K562 (cell line): ENCODE data around the gene MAP2. TPM values are rescaled to one million over a fixed set of nuclear protein-coding genes. Genes with fewer than 3 reads are reported as not detected.

Source experiments
- ATAC-seq: fragments of 200-7000 bp; cut with Tn5 transposase; 3 replicates; pipeline ENCODE4 v1.9.1; 2020; ENCODE audit warnings: moderate library complexity
- BruUV-seq: library from RNA; stranded (reverse); fragments of 400-500 nt; replicated peaks from 2 replicates; lab custom pipeline; 2021; lab: Mats Ljungman, UMichigan
- CTCF ChIA-PET: fragments of 300-600 bp; formaldehyde crosslinking; extraction: SDS; loops from one replicate; lab custom pipeline; 2021; ENCODE audit warnings: low intra/inter-chr PET ratio; lab: Yijun Ruan, JAX
- POLR2A ChIA-PET: fragments of 300-600, 350-650 bp; sonication (Branson Sonifier 250); formaldehyde crosslinking; extraction: SDS; loops from one replicate; lab custom pipeline; 2021; ENCODE audit warnings: antibody characterized with exemption, inconsistent platforms; lab: Yijun Ruan, JAX
- DNase-seq, 4 experiments: peaks; one replicate each; pipeline versions ENCODE4 v3.0.0 to v3.0.0-alpha.2; 2011 to 2018; ENCODE audit warnings: low spot score in 3 of 4, mixed read lengths in 3 of 4; ENCODE audit errors: extremely low read depth in 1 of 4
- FAIRE-seq: peaks from 2 replicates; lab custom pipeline; 2011; peaks lifted over from hg19 to GRCh38; lab: Jason Lieb, UNC
- H2AFZ ChIP-seq: 2 replicates; pipeline ENCODE4 v1.6.0; 2011; ENCODE audit warnings: low read depth, low read length, control low read depth, inconsistent platforms
- H3K27ac ChIP-seq: fragments of 200-600 bp; 3 replicates; pipeline ENCODE4 v1.8.0; 2011; ENCODE audit warnings: low read depth, mild to moderate bottlenecking, control low read depth, inconsistent platforms, low read length, moderate library complexity, mixed read lengths; ENCODE audit errors: extremely low read depth
- H3K27me3 ChIP-seq, 2 experiments: fragments of 300-600 bp in 1 of 2; 2 replicates in 1 of 2; 3 replicates in 1 of 2; pipeline versions ENCODE4 v1.6.0 to v1.8.0; 2011; ENCODE audit warnings: inconsistent platforms in 2 of 2, low read length in 2 of 2, mild to moderate bottlenecking in 1 of 2, mixed read lengths in 1 of 2, moderate library complexity in 1 of 2; ENCODE audit not compliant: control insufficient read depth in 2 of 2, insufficient read depth in 2 of 2
- H3K36me3 ChIP-seq: fragments of 300-600 bp; 3 replicates; pipeline ENCODE4 v1.8.0; 2011; ENCODE audit warnings: mild to moderate bottlenecking, low read length, inconsistent platforms; ENCODE audit not compliant: control insufficient read depth, insufficient read depth
- H3K4me1 ChIP-seq, 2 experiments: fragments of 200-600 bp in 1 of 2; replicated peaks in 1 of 2; 2 replicates in 1 of 2; 3 replicates in 1 of 2; pipeline versions ENCODE4 v1.5.1 to v1.8.0; 2011; ENCODE audit warnings: inconsistent platforms in 2 of 2, low read length in 2 of 2, mild to moderate bottlenecking in 1 of 2, mixed read lengths in 1 of 2, moderate library complexity in 1 of 2; ENCODE audit not compliant: control insufficient read depth in 2 of 2, insufficient read depth in 2 of 2
- H3K4me2 ChIP-seq: 2 replicates; pipeline ENCODE4 v1.6.1; 2011; ENCODE audit warnings: low read length, control low read depth, inconsistent platforms, mixed read lengths; ENCODE audit not compliant: insufficient read depth
- H3K4me3 ChIP-seq: fragments of 200-600 bp; sonication (generic), shearing (Covaris generic); 2 replicates; pipeline ENCODE4 v1.5.1; 2016; ENCODE audit warnings: control low read depth, inconsistent platforms
- H3K79me2 ChIP-seq: fragments of 200-600 bp; 3 replicates; pipeline ENCODE4 v1.8.0; 2011; ENCODE audit warnings: low read length, inconsistent platforms; ENCODE audit not compliant: control insufficient read depth, insufficient read depth
- H3K9ac ChIP-seq, 2 experiments: 2 replicates each; pipeline versions ENCODE4 v1.6.0 to v1.6.1; 2011; ENCODE audit warnings: low read depth in 2 of 2, low read length in 2 of 2, control low read depth in 1 of 2, inconsistent platforms in 1 of 2, mild to moderate bottlenecking in 1 of 2, mixed read lengths in 1 of 2; ENCODE audit not compliant: insufficient read depth in 1 of 2
- H3K9me1 ChIP-seq: one replicate; pipeline ENCODE4 v1.6.0; 2011; ENCODE audit warnings: inconsistent platforms, mild to moderate bottlenecking, low read length, moderate library complexity; ENCODE audit not compliant: control insufficient read depth, insufficient read depth
- H3K9me3 ChIP-seq: replicated peaks from 2 replicates; pipeline ENCODE4 v1.5.1; 2011; ENCODE audit warnings: low read depth, low read length, inconsistent platforms; ENCODE audit not compliant: control insufficient read depth, insufficient read depth
- H4K20me1 ChIP-seq: replicated peaks from 2 replicates; pipeline ENCODE4 v1.6.1; 2011; ENCODE audit warnings: low read length, inconsistent platforms, mixed read lengths; ENCODE audit not compliant: control insufficient read depth, insufficient read depth
- CCNT2 ChIP-seq: IDR thresholded peaks from 2 replicates; pipeline ENCODE4 v1.6.1; 2011; ENCODE audit warnings: borderline replicate concordance, low read depth, mild to moderate bottlenecking, moderate library complexity, mixed read lengths, low read length; ENCODE audit not compliant: insufficient read length; ENCODE audit errors: extremely low read depth
- DNMT1 ChIP-seq: fragments of 450-650 bp; IDR thresholded peaks from 2 replicates; pipeline ENCODE4 v1.6.1; 2016; ENCODE audit warnings: antibody characterized with exemption, mild to moderate bottlenecking
- ETV1 ChIP-seq: fragments of 450-650 bp; conservative IDR thresholded peaks from 2 replicates; pipeline ENCODE4 v1.6.1; 2016; ENCODE audit warnings: missing genetic modification characterization, control low read depth, low read depth, missing compliant biosample characterization
- FOS ChIP-seq: IDR thresholded peaks from 3 replicates; pipeline ENCODE4 v1.6.1; 2011; ENCODE audit not compliant: insufficient read length; ENCODE audit errors: extremely low read depth
- FOXP1 ChIP-seq: sonication (generic); formaldehyde crosslinking; IDR thresholded peaks from 2 replicates; pipeline ENCODE4 v1.8.0; 2022; ENCODE audit warnings: mild to moderate bottlenecking, missing genetic modification reagents
- HDAC8 ChIP-seq: fragments of 450-650 bp; IDR thresholded peaks from 2 replicates; pipeline ENCODE4 v1.6.1; 2016; ENCODE audit warnings: mild to moderate bottlenecking, missing genetic modification characterization, moderate library complexity, missing compliant biosample characterization
- HNRNPH1 ChIP-seq: fragments of 200-400 bp; formaldehyde crosslinking; optimal IDR thresholded peaks from 2 replicates; pipeline ENCODE3; 2017; ENCODE audit warnings: low read depth, mild to moderate bottlenecking, low read length, moderate library complexity
- KDM1A ChIP-seq, 2 experiments: fragments of 450-650 bp; IDR thresholded peaks; 2 replicates each; pipeline ENCODE4 v1.6.1; 2016; ENCODE audit warnings: mild to moderate bottlenecking in 2 of 2
- POLR2A ChIP-seq: fragments of 450-650 bp; conservative IDR thresholded peaks from 2 replicates; pipeline ENCODE4 v1.6.1; 2016
- PRPF4 ChIP-seq: fragments of 200-400 bp; formaldehyde crosslinking; IDR thresholded peaks from one replicate; pipeline ENCODE4 v1.6.1; 2017; ENCODE audit warnings: low read length, low read depth, mild to moderate bottlenecking; ENCODE audit not compliant: insufficient read depth, poor library complexity, severe bottlenecking
- RBM14 ChIP-seq: fragments of 200-400 bp; formaldehyde crosslinking; IDR thresholded peaks from 2 replicates; pipeline ENCODE4 v1.6.1; 2018; ENCODE audit warnings: low read depth, mild to moderate bottlenecking, low read length, moderate library complexity, borderline replicate concordance; ENCODE audit not compliant: insufficient read depth
- SFPQ ChIP-seq: fragments of 200-400 bp; formaldehyde crosslinking; IDR thresholded peaks from 2 replicates; pipeline ENCODE4 v1.6.1; 2017; ENCODE audit warnings: mild to moderate bottlenecking, low read depth, low read length, moderate library complexity
- SMAD3 ChIP-seq: fragments of 450-650 bp; formaldehyde crosslinking; conservative IDR thresholded peaks from 2 replicates; pipeline ENCODE4 v1.4.0; 2020; ENCODE audit warnings: mild to moderate bottlenecking
- SMAD4 ChIP-seq: fragments of 250-450 bp; sonication (Bioruptor Pico); conservative IDR thresholded peaks from 2 replicates; pipeline ENCODE4 v1.8.0; 2021; ENCODE audit warnings: inconsistent platforms, mild to moderate bottlenecking, moderate library complexity
- SMARCE1 ChIP-seq: fragments of 450-650 bp; IDR thresholded peaks from 2 replicates; pipeline ENCODE4 v1.7.1; 2016; ENCODE audit warnings: mild to moderate bottlenecking
- TAF15 ChIP-seq: fragments of 200-400 bp; formaldehyde crosslinking; IDR thresholded peaks from 2 replicates; pipeline ENCODE4 v1.6.1; 2017; ENCODE audit warnings: mild to moderate bottlenecking, low read depth, low read length, moderate library complexity
- ZC3H8 ChIP-seq: fragments of 450-650 bp; IDR thresholded peaks from 2 replicates; pipeline ENCODE4 v1.6.1; 2017
- ZNF311 ChIP-seq: fragments of 250-450 bp; sonication (Bioruptor Pico); IDR thresholded peaks from 2 replicates; pipeline ENCODE4 v1.4.0; 2020; ENCODE audit warnings: mild to moderate bottlenecking, moderate library complexity
- ZNF699 ChIP-seq: fragments of 250-450 bp; sonication (Bioruptor Pico); IDR thresholded peaks from 2 replicates; pipeline ENCODE4 v1.8.0; 2021; ENCODE audit warnings: mild to moderate bottlenecking, moderate library complexity; ENCODE audit not compliant: insufficient replicate concordance
- WGBS: fragments of 100-300 bp; shearing (Covaris generic); methylation state at CpG from one replicate; pipeline ENCODE4 v1.1.6; 2016; ENCODE audit warnings: low coverage, mixed read lengths; ENCODE audit not compliant: insufficient coverage; ENCODE audit errors: missing lambda C conversion rate; 5-methylcytosine and 5-hydroxymethylcytosine counted together
- in situ Hi-C: fragments of 300-500 bp; cut with MboI; formaldehyde crosslinking; loops from 4 replicates; pipeline ENCODE4 v1.15.0; 2018; ENCODE audit warnings: inconsistent platforms, mixed read lengths
- intact Hi-C: fragments of 100-400 bp; cut with micrococcal nuclease; formaldehyde crosslinking; loops from 2 replicates; pipeline ENCODE4 v1.14.2; 2022
- polyA plus RNA-seq, 8 experiments: library from polyadenylated mRNA; depleted of rRNA in 4 of 8; stranded (reverse) in 5 of 8; unstranded in 3 of 8; fragments of >200 nt; fragmentation: Nextera tagmentation in 2 of 8; fragmentation: Illumina TruSeq in 1 of 8; extraction: Ambion mirVana in 2 of 8; extraction: Trizol in 1 of 8; gene quantifications; 2 replicates each; pipeline versions ENCODE4 v1.2.1 to v1.2.3, GENCODE V29; 2011 to 2014; ENCODE audit warnings: inconsistent platforms in 1 of 8, missing spikeins in 1 of 8
- total RNA-seq, 7 experiments: library from RNA; depleted of rRNA in 6 of 7; stranded (reverse); fragments of >200 nt in 6 of 7; fragmentation: Illumina TruSeq in 2 of 7; extraction: Trizol in 2 of 7; gene quantifications; 2 replicates each; pipeline versions ENCODE4 v1.2.1 to v1.2.3, GENCODE V29; 2011 to 2021; ENCODE audit warnings: low replicate concordance in 1 of 7

The MAP2 gene
- total and polyA plus RNA-seq, 9 of the 15 experiments (the other 6 are each of a cell fraction or from before 2014, with no cell fraction given): 0.13 TPM; not detected in 8

DNA sequence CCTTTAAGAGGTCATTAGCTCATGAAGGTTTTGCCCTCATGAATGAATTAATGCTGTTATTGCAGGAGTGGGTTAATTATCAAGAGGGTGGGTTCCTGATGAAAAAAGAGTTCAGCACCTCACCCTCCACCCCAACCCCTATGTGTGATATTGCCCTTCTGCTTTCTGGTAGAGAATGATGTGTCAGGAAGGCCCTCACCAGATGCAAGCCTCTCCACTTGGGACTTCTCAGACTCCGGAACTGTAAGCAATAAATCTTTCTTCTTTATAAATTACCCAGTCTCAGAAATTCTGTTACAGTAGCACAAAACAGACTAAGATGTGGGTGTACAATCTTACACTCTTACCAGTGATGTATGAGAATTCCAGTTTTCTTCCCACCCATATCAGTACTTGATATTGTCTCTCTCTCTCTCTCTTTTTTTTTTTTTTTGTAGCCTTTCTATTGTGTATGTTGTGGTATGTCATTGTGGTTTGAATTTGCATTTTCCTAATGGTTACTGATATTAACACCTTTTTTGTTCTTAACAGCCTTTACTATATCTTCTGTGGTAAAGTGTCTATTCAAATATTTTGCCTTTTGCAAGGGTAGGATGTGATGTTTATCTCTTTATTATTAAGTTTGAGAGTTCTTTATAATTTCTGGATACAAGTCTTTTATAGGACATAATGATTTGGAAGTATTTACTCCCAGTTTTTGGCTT is 10.4 kb upstream of the MAP2 start:
- Histone ChIP-seq H4K20me1 (no peaks in the 10 kb centered on the region), H3K36me3 (no peaks in the 10 kb centered on the region), H2AFZ (no peak overlapping the region), H3K4me1 (no peaks in the 10 kb centered on the region), H3K4me3 (no peak overlapping the region), H3K4me2 (no peak overlapping the region), H3K9me1 (no peaks in the 10 kb centered on the region), H3K27me3 (no peaks in the 10 kb centered on the region), H3K27ac (no peak overlapping the region), H3K9me3 (no peaks in the 10 kb centered on the region), H3K9ac (no peak overlapping the region), H3K79me2 (no peaks in the 10 kb centered on the region)
- BruUV-seq: no TSS peak
- FAIRE-seq (no peak), ATAC-seq (no peak), DNase-seq (no peak)
- in situ Hi-C loops: no loop called here
- POLR2A ChIA-PET: no interaction called here
- 0% methylated on average over 1 of the region's 1 CpG for WGBS
- intact Hi-C loops: no loop called here
- TF ChIP-seq ZC3H8: no peak
- no peak for TF ChIP-seq FOS
- TF ChIP-seq DNMT1: no peak
- TF ChIP-seq SMAD3: no peak
- TF ChIP-seq ETV1 (tag): no peak
- TF ChIP-seq RBM14: no peak
- TF ChIP-seq KDM1A (IDR thresholded peaks at IDR 0.05): no peak
- no peak for TF ChIP-seq SMARCE1
- TF ChIP-seq HNRNPH1: no peak
- no peak for TF ChIP-seq POLR2A
- TF ChIP-seq CCNT2: no peak
- no peak for TF ChIP-seq ZNF699
- TF ChIP-seq SMAD4: no peak
- no peak for TF ChIP-seq HDAC8 (tag)
- TF ChIP-seq TAF15: no peak
- no peak for TF ChIP-seq ZNF311 (CRISPR knock-in tag)
- TF ChIP-seq FOXP1: no peak
- no peak for TF ChIP-seq SFPQ
- TF ChIP-seq PRPF4: no peak
- CTCF ChIA-PET: no interaction called here
